HepG2 (cell line): ENCODE data around the gene TCF23. TPM values are rescaled to one million over a fixed set of nuclear protein-coding genes. Genes with fewer than 3 reads are reported as not detected.

Experiments used
- CCAR2 ChIP-seq: fragments of 200-400 bp; formaldehyde crosslinking; optimal IDR thresholded peaks from 2 replicates; pipeline ENCODE3; 2018; ENCODE audit warnings: low read depth, mild to moderate bottlenecking, low read length, moderate library complexity
- DRAP1 ChIP-seq: IDR thresholded peaks from 2 replicates; pipeline ENCODE4 v1.6.1; 2016; ENCODE audit warnings: missing genetic modification reagents, missing compliant biosample characterization
- FOXK1 ChIP-seq: sonication (generic); formaldehyde crosslinking; IDR thresholded peaks from 2 replicates; pipeline ENCODE4 v1.4.0; 2020; ENCODE audit warnings: low read depth, missing genetic modification reagents, borderline replicate concordance
- HNF1B ChIP-seq: sonication (generic); formaldehyde crosslinking; IDR thresholded peaks from 2 replicates; pipeline ENCODE4 v1.5.1; 2020; ENCODE audit warnings: mild to moderate bottlenecking, moderate library complexity, missing genetic modification reagents
- KAT8 ChIP-seq: IDR thresholded peaks from 2 replicates; pipeline ENCODE4 v1.6.1; 2016; ENCODE audit warnings: missing genetic modification reagents, missing compliant biosample characterization
- MYNN ChIP-seq: sonication (generic); formaldehyde crosslinking; IDR thresholded peaks from 2 replicates; pipeline ENCODE4 v1.4.0; 2020; ENCODE audit warnings: mild to moderate bottlenecking, low read depth, missing genetic modification reagents
- RXRA ChIP-seq: sonication (generic); formaldehyde crosslinking; IDR thresholded peaks from 2 replicates; pipeline ENCODE4 v1.5.1; 2020; ENCODE audit warnings: missing genetic modification reagents
- TOE1 ChIP-seq: sonication (generic); formaldehyde crosslinking; IDR thresholded peaks from 2 replicates; pipeline ENCODE4 v1.4.0; 2020; ENCODE audit warnings: mild to moderate bottlenecking, missing genetic modification reagents
- ZMYM3 ChIP-seq: sonication (generic); formaldehyde crosslinking; IDR thresholded peaks from 2 replicates; pipeline ENCODE4 v1.5.1; 2020; ENCODE audit warnings: mild to moderate bottlenecking, missing genetic modification reagents
- ZNF121 ChIP-seq: sonication (generic); formaldehyde crosslinking; IDR thresholded peaks from 2 replicates; pipeline ENCODE4 v1.5.0; 2020; ENCODE audit warnings: mild to moderate bottlenecking, missing genetic modification reagents
- ZNF362 ChIP-seq: sonication (generic); formaldehyde crosslinking; IDR thresholded peaks from 2 replicates; pipeline ENCODE4 v1.4.0; 2020; ENCODE audit warnings: missing genetic modification reagents, mild to moderate bottlenecking, borderline replicate concordance
- ZNF496 ChIP-seq: sonication (generic); formaldehyde crosslinking; IDR thresholded peaks from 2 replicates; pipeline ENCODE4 v1.8.1; 2023; ENCODE audit warnings: mild to moderate bottlenecking, moderate library complexity, missing genetic modification reagents; ENCODE audit not compliant: insufficient replicate concordance
- ZNF678 ChIP-seq: sonication (generic); formaldehyde crosslinking; IDR thresholded peaks from 2 replicates; pipeline ENCODE4 v1.4.0; 2020; ENCODE audit warnings: mild to moderate bottlenecking, missing genetic modification reagents
- ZNF740 ChIP-seq: sonication (generic); formaldehyde crosslinking; IDR thresholded peaks from 2 replicates; pipeline ENCODE4 v1.4.0; 2020; ENCODE audit warnings: missing genetic modification reagents
- ZNF790 ChIP-seq: sonication (generic); formaldehyde crosslinking; IDR thresholded peaks from 2 replicates; pipeline ENCODE4 v1.8.0; 2022; ENCODE audit warnings: missing genetic modification reagents, mild to moderate bottlenecking, borderline replicate concordance
- polyA plus RNA-seq, 8 experiments: library from polyadenylated mRNA; depleted of rRNA in 3 of 8; stranded (reverse) in 7 of 8; unstranded in 1 of 8; fragments of >200 nt; fragmentation: Illumina TruSeq in 4 of 8; extraction: Trizol in 4 of 8; gene quantifications; 2 replicates each; pipeline versions ENCODE4 v1.2.1 to v1.2.3, GENCODE V29; 2011 to 2016; ENCODE audit warnings: low read depth in 4 of 8, missing spikeins in 1 of 8, mixed read lengths in 1 of 8; ENCODE audit not compliant: insufficient read depth in 1 of 8
- total RNA-seq, 5 experiments: library from RNA; depleted of rRNA; stranded (reverse); fragments of >200 nt; fragmentation: Illumina TruSeq; extraction: Trizol; gene quantifications; 2 replicates each; pipeline ENCODE4 v1.2.3, GENCODE V29; 2016; ENCODE audit warnings: low read depth in 1 of 5

The TCF23 gene
- total and polyA plus RNA-seq, 2 of the 13 experiments (the other 11 are each of a cell fraction or from before 2014, with no cell fraction given): 0.02 to 1.4 TPM

- TF ChIP-seq ZNF362 (CRISPR knock-in tag) (peak; percentile 78), DRAP1 (CRISPR knock-in tag) (0 out of 2 replicates have a peak, but pooled peaks have one; percentile 35), ZNF496 (CRISPR knock-in tag) (no peak), ZNF121 (CRISPR knock-in tag) (peak; percentile 99), KAT8 (CRISPR knock-in tag) (no peak), MYNN (CRISPR knock-in tag) (no peak), FOXK1 (0 out of 2 replicates have a peak, but pooled peaks have one; percentile 43), RXRA (CRISPR knock-in tag) (peak; percentile 67; the same call in 1 of the 2 replicates), HNF1B (no peak), ZNF790 (no peak), ZNF740 (CRISPR knock-in tag) (no peak), ZMYM3 (CRISPR knock-in tag) (0 out of 2 replicates have a peak, but pooled peaks have one; percentile 64), ZNF678 (CRISPR knock-in tag) (no peak), TOE1 (no peak), CCAR2 (no peak)
Measured at GRCh38 chr2:27179344-27180000, 30.7 kb downstream of the TCF23 start (continued).
